Vagina (tissue), 2 donors: Measurements from ENCODE around the gene LRMDA.

Experiments used
- POLR2A ChIP-seq, 2 donors: fragments of 450-650 bp; IDR thresholded peaks; one replicate each; pipeline ENCODE4 v1.6.1; 2017; ENCODE audit warnings: antibody characterized with exemption in 2 of 2, mild to moderate bottlenecking in 2 of 2, moderate library complexity in 2 of 2
- POLR2AphosphoS5 ChIP-seq, 2 donors: sonication (generic); formaldehyde crosslinking; IDR thresholded peaks; one replicate each; pipeline ENCODE4 v1.9.0; 2017; ENCODE audit warnings: antibody characterized with exemption in 2 of 2, mild to moderate bottlenecking in 2 of 2, low read depth in 1 of 2; ENCODE audit not compliant: insufficient read depth in 1 of 2
- TF ChIP-seq, protein P1 (sequence below), 3 experiments: fragments of 450-650 bp in 2 of 3; fragments of 200-600 bp in 1 of 3; sonication (generic) in 1 of 3; IDR thresholded peaks; one replicate each; pipeline ENCODE4 v1.5.1; 2017 to 2019; ENCODE audit warnings: antibody characterized with exemption in 3 of 3, mild to moderate bottlenecking in 2 of 3, moderate library complexity in 2 of 3

- TF ChIP-seq POLR2A (IDR thresholded peaks at IDR 0.05) = no peak
- TF ChIP-seq, protein P1, sequence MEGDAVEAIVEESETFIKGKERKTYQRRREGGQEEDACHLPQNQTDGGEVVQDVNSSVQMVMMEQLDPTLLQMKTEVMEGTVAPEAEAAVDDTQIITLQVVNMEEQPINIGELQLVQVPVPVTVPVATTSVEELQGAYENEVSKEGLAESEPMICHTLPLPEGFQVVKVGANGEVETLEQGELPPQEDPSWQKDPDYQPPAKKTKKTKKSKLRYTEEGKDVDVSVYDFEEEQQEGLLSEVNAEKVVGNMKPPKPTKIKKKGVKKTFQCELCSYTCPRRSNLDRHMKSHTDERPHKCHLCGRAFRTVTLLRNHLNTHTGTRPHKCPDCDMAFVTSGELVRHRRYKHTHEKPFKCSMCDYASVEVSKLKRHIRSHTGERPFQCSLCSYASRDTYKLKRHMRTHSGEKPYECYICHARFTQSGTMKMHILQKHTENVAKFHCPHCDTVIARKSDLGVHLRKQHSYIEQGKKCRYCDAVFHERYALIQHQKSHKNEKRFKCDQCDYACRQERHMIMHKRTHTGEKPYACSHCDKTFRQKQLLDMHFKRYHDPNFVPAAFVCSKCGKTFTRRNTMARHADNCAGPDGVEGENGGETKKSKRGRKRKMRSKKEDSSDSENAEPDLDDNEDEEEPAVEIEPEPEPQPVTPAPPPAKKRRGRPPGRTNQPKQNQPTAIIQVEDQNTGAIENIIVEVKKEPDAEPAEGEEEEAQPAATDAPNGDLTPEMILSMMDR (IDR thresholded peaks at IDR 0.05) = no peak
- no peak for TF ChIP-seq POLR2AphosphoS5 (IDR thresholded peaks at IDR 0.05; ENCODE audit: insufficient read depth in 1 of 2, low read depth in 1 of 2)
Measured at GRCh38 chr10:76356557-76356956, 925.1 kb downstream of the LRMDA start.
